ENCODE results near the gene CCL21.
"Not testable (repeated sequence)": the region's sequence is repeated elsewhere in the genome, so short reads cannot be mapped to it uniquely, and the experiment has no call there.

CCL21 gene, protein sequence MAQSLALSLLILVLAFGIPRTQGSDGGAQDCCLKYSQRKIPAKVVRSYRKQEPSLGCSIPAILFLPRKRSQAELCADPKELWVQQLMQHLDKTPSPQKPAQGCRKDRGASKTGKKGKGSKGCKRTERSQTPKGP

DNA sequence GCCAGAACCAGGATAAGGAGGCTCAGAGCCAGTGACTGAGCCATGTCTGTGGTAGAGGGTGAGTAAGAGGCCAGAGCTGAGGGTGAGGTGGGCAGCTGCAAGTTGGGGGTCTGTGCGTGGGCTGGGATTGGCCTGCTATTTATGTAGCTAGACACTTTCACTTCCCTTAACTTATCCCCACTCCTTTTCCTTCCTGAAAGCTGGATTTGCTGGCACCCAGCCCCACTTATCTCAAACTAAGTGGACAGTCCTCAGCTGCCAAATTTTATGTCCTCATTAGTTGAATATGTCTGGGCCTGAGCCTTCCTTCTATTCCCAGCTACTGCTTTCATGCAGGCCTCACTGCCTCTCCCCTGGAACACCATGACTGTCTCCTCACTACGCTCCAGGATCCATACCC is at the start of gene CCL21:
TSS of gene CCL21 (minus strand) at position 114 of the 400 bp plus-strand sequence. CDS start at position 44, 70 bp downstream.
- Histone ChIP-seq H3K4me3 (ENCODE audit: low read depth, low read length) (no peak within 1 kb of the TSS), H3K9ac (ENCODE audit: low read depth, low read length) (no peak within 1 kb of the TSS)

DNA sequence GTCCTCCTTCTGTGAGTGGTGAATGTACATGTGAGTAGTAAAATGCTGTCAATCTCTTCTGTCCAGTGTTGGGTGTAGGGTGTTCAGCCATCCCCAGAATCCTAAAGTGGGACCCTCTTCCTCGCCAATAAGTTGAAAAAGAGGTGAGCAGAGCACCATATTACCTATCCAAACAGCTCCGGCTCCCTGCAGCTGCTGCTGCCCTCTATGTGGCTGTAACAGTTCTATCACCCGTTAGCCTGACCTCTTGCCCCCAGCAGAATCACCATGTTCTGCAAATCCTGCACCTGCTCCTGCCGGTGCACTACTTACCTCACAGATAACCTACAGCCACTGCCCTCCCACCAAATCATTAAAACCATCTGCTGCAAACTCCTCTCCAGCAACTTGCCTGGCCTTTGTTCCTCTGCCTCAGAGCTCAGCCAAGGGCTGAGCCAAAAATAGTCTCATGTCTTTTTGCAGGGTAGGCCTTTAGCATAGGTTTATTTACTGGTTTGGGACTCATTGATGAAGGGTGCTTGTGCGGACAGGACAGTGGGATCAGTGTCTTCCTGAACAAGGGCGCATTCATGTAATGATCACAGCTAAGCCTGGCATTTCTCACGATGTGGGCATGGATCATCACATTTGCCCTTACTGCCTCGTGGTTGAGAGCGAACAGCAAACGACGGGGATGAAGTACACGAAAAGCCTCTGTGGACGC is 49.6 kb upstream of the CCL21 start:
- no peak overlapping the region for H3K9ac ChIP-seq (ENCODE audit: low read depth, low read length)
- H3K4me3 ChIP-seq (ENCODE audit: low read depth, low read length): no peak overlapping the region
- no peaks in the 10 kb centered on the region for H3K9me3 ChIP-seq (ENCODE audit: control insufficient read depth, insufficient read depth, low read length)

More for the DNA sequence above, at the start of gene CCL21:
- Histone ChIP-seq H3K4me1 (ENCODE audit: control insufficient read depth, insufficient read depth, low read length) (no peaks in the 10 kb centered on the region), H3K27me3 (ENCODE audit: control insufficient read depth, insufficient read depth, low read length) (peaks cover 4% of the 10 kb centered on the region), H3K36me3 (ENCODE audit: control insufficient read depth, insufficient read depth, low read length) (no peaks in the 10 kb centered on the region), H3K9me3 (ENCODE audit: control insufficient read depth, insufficient read depth, low read length) (no peaks in the 10 kb centered on the region)

DNA sequence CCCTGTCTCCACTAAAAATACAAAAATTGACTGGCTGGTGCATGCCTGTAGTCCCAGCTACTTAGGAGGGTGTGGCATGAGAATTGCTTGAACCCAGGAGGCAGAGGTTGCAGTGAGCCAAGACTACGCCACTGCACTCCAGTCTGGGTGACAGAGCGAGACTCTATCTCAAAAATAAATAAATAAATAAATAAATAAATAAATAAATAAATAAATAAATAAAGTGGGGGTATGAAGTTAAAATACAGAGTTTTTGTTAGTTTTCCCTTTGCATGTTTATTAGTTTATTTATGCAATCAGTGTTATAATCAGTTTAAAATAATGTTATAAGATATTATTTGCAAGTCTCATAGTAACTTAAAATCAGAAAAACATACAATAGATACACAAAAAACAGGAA is 40.4 kb upstream of the CCL21 start:
- not testable (repeated sequence) for H3K4me1 ChIP-seq (ENCODE audit: control insufficient read depth, insufficient read depth, low read length); H3K4me3 ChIP-seq (ENCODE audit: low read depth, low read length); H3K9me3 ChIP-seq (ENCODE audit: control insufficient read depth, insufficient read depth, low read length); H3K9ac ChIP-seq (ENCODE audit: low read depth, low read length); H3K36me3 ChIP-seq (ENCODE audit: control insufficient read depth, insufficient read depth, low read length); H3K27me3 ChIP-seq (ENCODE audit: control insufficient read depth, insufficient read depth, low read length)

More for the DNA sequence above, 49.6 kb upstream of the CCL21 start:
- H3K36me3 ChIP-seq (ENCODE audit: control insufficient read depth, insufficient read depth, low read length): no peaks in the 10 kb centered on the region
- no peaks in the 10 kb centered on the region for H3K4me1 ChIP-seq (ENCODE audit: control insufficient read depth, insufficient read depth, low read length)
- peaks cover 6% of the 10 kb centered on the region for H3K27me3 ChIP-seq (ENCODE audit: control insufficient read depth, insufficient read depth, low read length)

DNA sequence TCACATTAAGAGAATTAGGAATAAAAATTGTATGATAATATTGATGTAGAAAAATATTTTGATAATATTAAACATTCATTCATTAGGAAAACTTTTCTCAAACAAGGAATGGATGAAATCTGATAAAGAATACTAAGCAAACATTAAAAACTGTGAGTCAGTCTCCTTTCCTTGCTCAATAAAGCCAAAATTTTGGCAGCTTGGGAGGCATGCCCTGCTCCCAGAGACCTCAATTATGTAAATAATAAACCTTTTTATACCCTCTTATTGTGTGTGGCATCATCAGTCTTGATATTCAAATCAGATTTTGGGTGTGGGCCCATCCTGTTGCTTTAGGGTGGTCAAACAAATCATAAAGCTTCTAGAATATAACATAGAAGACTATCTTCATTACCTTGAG is 36.6 kb upstream of the CCL21 start:
- Histone ChIP-seq H3K27me3 (ENCODE audit: control insufficient read depth, insufficient read depth, low read length) (no peaks in the 10 kb centered on the region), H3K9ac (ENCODE audit: low read depth, low read length) (no peak overlapping the region), H3K36me3 (ENCODE audit: control insufficient read depth, insufficient read depth, low read length) (no peaks in the 10 kb centered on the region), H3K4me1 (ENCODE audit: control insufficient read depth, insufficient read depth, low read length) (no peaks in the 10 kb centered on the region), H3K4me3 (ENCODE audit: low read depth, low read length) (no peak overlapping the region), H3K9me3 (ENCODE audit: control insufficient read depth, insufficient read depth, low read length) (no peaks in the 10 kb centered on the region)

DNA sequence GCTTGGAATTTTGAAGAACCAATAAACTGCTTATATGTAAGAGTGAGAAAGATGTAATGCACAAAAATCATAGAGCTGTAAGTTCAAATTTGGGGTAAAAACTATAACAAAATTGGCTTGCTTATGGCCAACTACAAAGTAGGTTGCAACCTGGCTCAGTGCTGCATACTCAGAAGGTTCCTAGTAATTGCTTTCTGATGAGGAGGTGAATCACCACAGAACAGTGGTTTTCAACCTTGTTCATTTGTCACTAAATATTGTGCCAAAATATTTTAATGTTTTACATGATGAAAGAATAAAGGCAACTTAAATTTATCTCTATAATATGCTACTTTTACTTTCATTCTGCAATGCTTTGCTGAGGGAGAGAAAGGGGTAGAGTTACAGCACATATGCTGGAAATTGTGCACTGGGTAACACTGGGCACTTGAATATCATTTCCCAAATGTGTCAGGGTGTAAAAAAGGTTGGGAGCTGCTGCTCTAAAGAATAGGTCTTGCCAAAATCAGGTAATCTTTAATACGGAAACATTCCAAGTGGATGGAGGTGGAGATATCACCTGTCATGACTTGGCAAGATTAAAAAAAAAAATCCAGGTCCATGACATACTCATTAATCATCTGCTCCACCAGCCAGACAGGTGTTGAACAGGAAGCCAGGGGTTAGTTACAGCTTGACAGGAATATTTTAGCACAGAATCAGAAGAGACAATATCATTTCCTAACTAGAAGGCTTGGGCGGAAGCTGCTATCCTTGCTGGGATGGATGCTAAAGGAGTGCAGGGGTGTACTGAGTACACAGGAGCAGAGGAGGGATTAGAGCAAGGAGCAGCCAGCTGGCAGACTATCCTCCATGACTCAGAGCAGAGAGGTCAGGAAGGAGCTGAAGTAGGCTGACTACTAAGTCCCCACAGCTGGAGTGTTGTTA is 34.6 kb upstream of the CCL21 start:
- no peak overlapping the region for H3K9ac ChIP-seq (ENCODE audit: low read depth, low read length)
- H3K4me3 ChIP-seq (ENCODE audit: low read depth, low read length): no peak overlapping the region
- no peaks in the 10 kb centered on the region for H3K9me3 ChIP-seq (ENCODE audit: control insufficient read depth, insufficient read depth, low read length)
- H3K27me3 ChIP-seq (ENCODE audit: control insufficient read depth, insufficient read depth, low read length): no peaks in the 10 kb centered on the region
- no peaks in the 10 kb centered on the region for H3K4me1 ChIP-seq (ENCODE audit: control insufficient read depth, insufficient read depth, low read length)
- H3K36me3 ChIP-seq (ENCODE audit: control insufficient read depth, insufficient read depth, low read length): no peaks in the 10 kb centered on the region

DNA sequence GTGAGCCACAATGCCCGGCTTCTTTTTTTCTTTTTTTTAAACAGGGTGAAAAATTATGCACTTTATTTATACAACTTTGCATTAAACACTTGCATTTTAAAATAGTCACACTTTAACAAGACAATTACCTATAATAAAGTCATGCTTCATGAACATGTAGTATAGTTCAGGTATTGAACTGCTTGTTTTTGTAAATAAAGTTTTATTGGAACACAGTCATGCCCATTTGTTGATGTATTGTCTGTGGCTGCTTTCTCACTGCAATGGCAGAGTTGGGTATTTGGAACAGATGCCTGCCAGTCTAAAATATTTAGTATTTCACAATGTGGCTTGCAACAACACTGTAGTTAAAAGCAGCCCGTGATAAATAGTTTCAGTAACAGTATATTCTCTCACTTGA is 32.8 kb upstream of the CCL21 start:
- H3K4me3 ChIP-seq (ENCODE audit: low read depth, low read length): no peak overlapping the region
- H3K27me3 ChIP-seq (ENCODE audit: control insufficient read depth, insufficient read depth, low read length): no peaks in the 10 kb centered on the region
- H3K9ac ChIP-seq (ENCODE audit: low read depth, low read length): no peak overlapping the region
- H3K4me1 ChIP-seq (ENCODE audit: control insufficient read depth, insufficient read depth, low read length): no peaks in the 10 kb centered on the region
- H3K36me3 ChIP-seq (ENCODE audit: control insufficient read depth, insufficient read depth, low read length): no peaks in the 10 kb centered on the region
- no peaks in the 10 kb centered on the region for H3K9me3 ChIP-seq (ENCODE audit: control insufficient read depth, insufficient read depth, low read length)

DNA sequence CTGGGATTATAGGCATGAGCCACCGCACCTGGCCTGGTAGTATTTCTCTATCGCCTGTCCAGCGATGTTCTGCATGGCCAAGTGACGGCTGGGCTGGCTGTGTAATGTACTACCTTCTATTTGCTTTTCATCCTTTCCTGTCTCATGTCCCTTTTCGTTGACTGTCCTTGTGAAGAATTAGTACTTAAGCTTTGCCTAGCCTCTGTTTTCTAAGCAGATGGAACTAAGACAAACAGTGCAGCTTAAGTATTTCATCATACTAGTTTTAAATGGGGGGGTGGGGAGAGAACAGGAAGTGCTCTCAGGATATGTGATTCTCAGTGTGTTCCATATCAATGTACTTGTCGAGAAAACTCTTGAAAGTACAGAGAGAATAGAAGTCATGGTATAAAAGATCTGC is 31.7 kb upstream of the CCL21 start:
- Histone ChIP-seq H3K9ac (ENCODE audit: low read depth, low read length) (no peak overlapping the region), H3K4me3 (ENCODE audit: low read depth, low read length) (no peak overlapping the region), H3K9me3 (ENCODE audit: control insufficient read depth, insufficient read depth, low read length) (no peaks in the 10 kb centered on the region), H3K36me3 (ENCODE audit: control insufficient read depth, insufficient read depth, low read length) (no peaks in the 10 kb centered on the region), H3K4me1 (ENCODE audit: control insufficient read depth, insufficient read depth, low read length) (no peaks in the 10 kb centered on the region), H3K27me3 (ENCODE audit: control insufficient read depth, insufficient read depth, low read length) (no peaks in the 10 kb centered on the region)

DNA sequence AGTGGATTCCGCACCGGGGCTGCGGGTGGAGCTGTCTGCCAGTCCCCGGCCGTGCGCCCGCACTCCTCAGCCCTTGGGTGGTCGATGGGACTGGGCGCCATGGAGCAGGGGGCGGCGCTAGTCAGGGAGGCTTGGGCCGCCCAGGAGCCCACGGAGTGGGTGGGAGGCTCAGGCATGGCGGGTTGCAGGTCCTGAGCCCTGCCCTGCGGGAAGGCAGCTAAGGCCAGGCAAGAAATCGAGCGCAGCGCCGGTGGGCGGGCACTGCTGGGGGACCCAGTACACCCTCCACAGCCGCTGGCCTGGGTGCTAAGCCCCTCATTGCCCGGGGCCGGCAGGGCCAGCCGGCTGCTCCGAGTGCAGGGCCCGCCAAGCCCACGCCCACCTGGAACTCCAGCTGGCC is 30.2 kb upstream of the CCL21 start:
- H3K9ac ChIP-seq (ENCODE audit: low read depth, low read length); H3K4me3 ChIP-seq (ENCODE audit: low read depth, low read length); H3K4me1 ChIP-seq (ENCODE audit: control insufficient read depth, insufficient read depth, low read length); H3K27me3 ChIP-seq (ENCODE audit: control insufficient read depth, insufficient read depth, low read length); H3K36me3 ChIP-seq (ENCODE audit: control insufficient read depth, insufficient read depth, low read length); H3K9me3 ChIP-seq (ENCODE audit: control insufficient read depth, insufficient read depth, low read length): not testable (repeated sequence)

DNA sequence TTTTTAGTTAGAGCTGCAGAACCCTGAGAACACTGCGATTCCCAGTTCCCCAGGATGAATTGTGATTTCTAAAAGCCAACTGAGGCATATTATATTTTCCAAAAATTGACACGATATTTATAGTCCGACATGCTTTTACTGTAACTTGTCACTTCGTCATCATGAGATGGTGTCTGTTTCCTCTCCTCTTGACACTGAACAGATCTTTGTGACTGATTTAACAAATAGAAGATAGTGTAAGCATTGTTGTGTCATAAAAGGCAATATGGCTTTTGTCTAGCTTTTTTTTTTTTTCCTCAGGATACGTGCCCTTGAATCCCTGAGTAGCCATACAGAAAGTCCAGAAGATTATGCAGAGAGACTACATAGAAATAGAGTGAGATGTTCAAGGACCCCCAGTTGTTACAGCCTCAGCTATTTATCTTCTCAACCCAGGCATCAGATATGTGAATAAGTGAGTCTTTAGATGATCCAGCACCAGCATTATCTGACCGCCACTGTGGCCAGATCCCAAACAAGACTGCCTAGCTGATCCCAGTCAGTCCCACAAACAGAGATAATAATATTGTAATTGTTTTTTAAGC is 27.8 kb upstream of the CCL21 start:
- Histone ChIP-seq H3K9ac (ENCODE audit: low read depth, low read length) (no peak overlapping the region), H3K4me3 (ENCODE audit: low read depth, low read length) (no peak overlapping the region), H3K27me3 (ENCODE audit: control insufficient read depth, insufficient read depth, low read length) (no peaks in the 10 kb centered on the region), H3K36me3 (ENCODE audit: control insufficient read depth, insufficient read depth, low read length) (no peaks in the 10 kb centered on the region), H3K9me3 (ENCODE audit: control insufficient read depth, insufficient read depth, low read length) (no peaks in the 10 kb centered on the region), H3K4me1 (ENCODE audit: control insufficient read depth, insufficient read depth, low read length) (no peaks in the 10 kb centered on the region)

DNA sequence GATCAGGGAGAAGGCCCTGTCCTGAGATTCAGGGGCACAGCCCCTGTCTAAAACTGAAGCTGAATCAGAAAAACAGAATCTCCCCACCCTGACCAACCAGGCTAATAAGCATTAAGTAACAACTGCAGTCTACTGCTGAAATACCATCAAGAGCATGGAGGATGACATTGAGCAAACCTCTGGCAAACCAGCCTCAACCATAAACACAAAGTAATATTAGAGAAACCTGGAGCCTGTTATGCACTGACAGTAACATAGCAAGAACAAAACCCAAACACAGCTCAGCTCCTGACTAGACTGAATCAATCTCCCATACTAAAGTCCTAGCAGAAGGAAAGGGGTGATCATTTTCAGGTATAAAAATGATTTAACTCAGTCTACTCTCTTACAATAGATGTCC is 24.8 kb upstream of the CCL21 start:
- Histone ChIP-seq H3K4me3 (ENCODE audit: low read depth, low read length) (no peak overlapping the region), H3K9me3 (ENCODE audit: control insufficient read depth, insufficient read depth, low read length) (no peaks in the 10 kb centered on the region), H3K36me3 (ENCODE audit: control insufficient read depth, insufficient read depth, low read length) (no peaks in the 10 kb centered on the region), H3K4me1 (ENCODE audit: control insufficient read depth, insufficient read depth, low read length) (no peaks in the 10 kb centered on the region), H3K9ac (ENCODE audit: low read depth, low read length) (no peak overlapping the region), H3K27me3 (ENCODE audit: control insufficient read depth, insufficient read depth, low read length) (no peaks in the 10 kb centered on the region)

DNA sequence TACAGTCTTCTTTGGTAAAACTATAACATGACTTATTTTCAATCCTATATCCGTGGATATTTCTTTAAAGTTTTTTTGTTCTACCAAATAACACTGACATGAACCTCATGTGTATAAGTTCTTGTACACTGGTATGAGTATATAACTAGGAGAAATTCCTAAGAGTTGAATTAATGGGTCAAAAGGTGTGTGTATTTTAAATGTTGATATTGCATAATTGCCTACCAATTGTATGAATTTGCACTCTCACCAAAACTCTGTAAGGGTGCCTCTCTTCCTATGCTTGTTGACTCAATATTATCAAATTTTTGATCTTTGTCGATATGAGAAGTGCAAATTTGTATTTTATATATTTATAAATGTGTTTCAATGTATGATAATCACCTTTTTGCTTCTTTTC is 22.9 kb upstream of the CCL21 start:
- H3K9ac ChIP-seq (ENCODE audit: low read depth, low read length): no peak overlapping the region
- no peaks in the 10 kb centered on the region for H3K4me1 ChIP-seq (ENCODE audit: control insufficient read depth, insufficient read depth, low read length)
- no peaks in the 10 kb centered on the region for H3K36me3 ChIP-seq (ENCODE audit: control insufficient read depth, insufficient read depth, low read length)
- no peak overlapping the region for H3K4me3 ChIP-seq (ENCODE audit: low read depth, low read length)
- H3K9me3 ChIP-seq (ENCODE audit: control insufficient read depth, insufficient read depth, low read length): no peaks in the 10 kb centered on the region
- peaks cover 2% of the 10 kb centered on the region for H3K27me3 ChIP-seq (ENCODE audit: control insufficient read depth, insufficient read depth, low read length)
